Measurements from ENCODE around the gene SLC27A5. TPM values are rescaled to one million over a fixed set of nuclear protein-coding genes. Genes with fewer than 3 reads are reported as not detected.

Gene SLC27A5
- total RNA-seq, 1 experiment from 2014 or later = 17.1 TPM

GRCh38 chr19:58468216-58468839 is 43.5 kb downstream of the SLC27A5 start:
- no peak overlapping the region for H3K9ac ChIP-seq (ENCODE audit: extremely low read depth, insufficient read length, low read length)
- H3K4me1 ChIP-seq (ENCODE audit: insufficient read depth, low read length) = no peaks in the 10 kb centered on the region
- H3K9me3 Mint-ChIP-seq = no peaks in the 10 kb centered on the region; a peak in 1 of 5 replicates
- H3K79me1 ChIP-seq (ENCODE audit: insufficient read depth, low read depth, low read length, poor library complexity, severe bottlenecking) = no peaks in the 10 kb centered on the region
- no peak overlapping the region for H4K5ac ChIP-seq (ENCODE audit: insufficient read length, low read depth, low read length)
- no peaks in the 10 kb centered on the region for H3K9me3 ChIP-seq (ENCODE audit: control insufficient read depth, low read depth, low read length)
- no CpG with 5 or more reads among the region's 5 CpGs for WGBS (ENCODE audit: extremely low coverage, insufficient read length, low lambda C conversion rate)
- no peak overlapping the region for H4K8ac ChIP-seq (replicated peaks; ENCODE audit: insufficient read length, low read depth, low read length)
- H3K27ac ChIP-seq (ENCODE audit: insufficient read length, low read depth, low read length) = no peak overlapping the region
- H3K27ac Mint-ChIP-seq = peak overlapping the region in 1 of 3 experiments; percentile 96; a peak in 2 of 7 replicates
- H3K56ac ChIP-seq (ENCODE audit: insufficient read length, low read depth, low read length) = no peak overlapping the region
- no peak overlapping the region for H3T11ph ChIP-seq (ENCODE audit: low read length)
- no peak overlapping the region for H3K4me2 ChIP-seq (ENCODE audit: insufficient read depth, insufficient read length, low read length)
- TF ChIP-seq CTCF (conservative IDR thresholded peaks at IDR 0.05) = no peak
- no peaks in the 10 kb centered on the region for H3K23me2 ChIP-seq (ENCODE audit: insufficient read length, low read depth, low read length, poor library complexity, severe bottlenecking)
- H3K4me3 Mint-ChIP-seq = peak overlapping the region; percentile 79 to 84
- no peak overlapping the region for H2BK5ac ChIP-seq (ENCODE audit: insufficient read length, low read length)
- no peak overlapping the region for H3K18ac ChIP-seq (ENCODE audit: insufficient read length, low read depth, low read length)
- H3K4me1 Mint-ChIP-seq = peaks cover 10 to 14% of the 10 kb centered on the region in 2 experiments
- peaks cover 9% of the 10 kb centered on the region for H3K27me3 Mint-ChIP-seq (ENCODE audit: low read depth)
- H2BK12ac ChIP-seq (ENCODE audit: insufficient read length, low read depth, low read length) = no peak overlapping the region
- H2BK15ac ChIP-seq (ENCODE audit: low read depth, low read length) = no peak overlapping the region
- H3K14ac ChIP-seq (ENCODE audit: insufficient read depth, low read length) = no peak overlapping the region
- H2BK20ac ChIP-seq (ENCODE audit: low read depth, low read length, poor library complexity, severe bottlenecking) = no peak overlapping the region
- H3K23ac ChIP-seq (ENCODE audit: insufficient read length, low read depth, low read length) = no peak overlapping the region
- no peaks in the 10 kb centered on the region for H3K27me3 ChIP-seq (ENCODE audit: insufficient read depth, low read length)
- no peak for DNase-seq
- H3K79me2 ChIP-seq (ENCODE audit: insufficient read depth, low read length) = no peaks in the 10 kb centered on the region
- no peak overlapping the region for H3K4ac ChIP-seq (ENCODE audit: low read depth, low read length)
- H3K36me3 Mint-ChIP-seq (ENCODE audit: insufficient read depth in 1 of 3, low read depth in 3 of 3) = peaks cover 2 to 20% (median 4%) of the 10 kb centered on the region in 3 experiments; a peak in 6 of 7 replicates
- no peak overlapping the region for H2AK5ac ChIP-seq (ENCODE audit: insufficient read length, low read length)
- H2BK120ac ChIP-seq (ENCODE audit: low read depth, low read length, poor library complexity, severe bottlenecking) = no peak overlapping the region
- no peaks in the 10 kb centered on the region for H4K20me1 ChIP-seq (ENCODE audit: control insufficient read depth, insufficient read depth, insufficient read length)
- H2AFZ ChIP-seq (ENCODE audit: low read length) = no peak overlapping the region
- H4K91ac ChIP-seq (ENCODE audit: insufficient read length, low read depth, low read length) = no peak overlapping the region
